Upper lobe of left lung (tissue), 4 donors: ENCODE results near the gene COBL.

Experiments used
- CTCF ChIP-seq, 6 experiments: fragments of 450-650 bp in 4 of 6; fragments of 200-600 bp in 2 of 6; sonication (generic) in 2 of 6; IDR thresholded peaks; one replicate each; pipeline ENCODE4 v1.5.1; 2016 to 2019; ENCODE audit warnings: antibody characterized with exemption in 6 of 6
- POLR2A ChIP-seq, 4 donors: fragments of 450-650 bp; IDR thresholded peaks; one replicate each; pipeline ENCODE4 v1.5.1; 2016 to 2017; ENCODE audit warnings: antibody characterized with exemption in 4 of 4, mild to moderate bottlenecking in 2 of 4
- POLR2AphosphoS5 ChIP-seq, 2 donors: sonication (generic); formaldehyde crosslinking; IDR thresholded peaks; one replicate each; pipeline ENCODE4 v1.5.1; 2017; ENCODE audit warnings: antibody characterized with exemption in 2 of 2

- TF ChIP-seq CTCF (IDR thresholded peaks at IDR 0.05) = no peak
- no peak for TF ChIP-seq POLR2A (IDR thresholded peaks at IDR 0.05)
- no peak for TF ChIP-seq POLR2AphosphoS5 (IDR thresholded peaks at IDR 0.05)
These were observed 103.0 kb downstream of the COBL start for GRCh38 chr7:51213618-51214017.
